HCT116 (cell line): ENCODE data around the gene MACROH2A1. TPM values are rescaled to one million over a fixed set of nuclear protein-coding genes. Genes with fewer than 3 reads are reported as not detected.

Experiments used
- ATAC-seq: fragments of 200-7000 bp; cut with Tn5 transposase; 2 replicates; pipeline ENCODE4 v1.9.1; 2020; ENCODE audit warnings: mild to moderate bottlenecking, moderate library complexity
- BruUV-seq: library from RNA; stranded (reverse); fragments of 400-500 nt; replicated peaks from 2 replicates; lab custom pipeline; 2021; lab: Mats Ljungman, UMichigan
- CTCF ChIA-PET: fragments of 300-600 bp; sonication (Branson Sonifier 250); formaldehyde crosslinking; loops from one replicate; lab custom pipeline; 2021; ENCODE audit warnings: antibody characterized with exemption; lab: Charles Lee
- POLR2A ChIA-PET: fragments of 300-600, 350-600 bp; sonication (Branson Sonifier 250); formaldehyde crosslinking; loops from one replicate; lab custom pipeline; 2021; ENCODE audit warnings: antibody characterized with exemption; lab: Charles Lee
- RAD21 ChIA-PET, 2 experiments: fragments of 300-600 bp; sonication (Branson Sonifier 250); formaldehyde crosslinking; loops; one replicate each; lab custom pipeline; 2023; ENCODE audit warnings: low total read pairs in 2 of 2; ENCODE audit not compliant: uncharacterized antibody in 2 of 2, unreplicated experiment in 2 of 2, low non-redundant PET in 1 of 2; lab: Charles Lee
- DNase-seq: peaks from one replicate; pipeline ENCODE4 v3.0.0-alpha.2; 2010; ENCODE audit warnings: low read depth, low spot score
- H2AFZ ChIP-seq: fragments of 200-600 bp; shearing (Covaris generic), sonication (generic); 2 replicates; pipeline ENCODE4 v1.6.1; 2017; ENCODE audit warnings: low read depth, mixed run types, mixed read lengths, antibody characterized with exemption, low read length; ENCODE audit not compliant: poor library complexity, severe bottlenecking
- H3K27ac ChIP-seq: 2 replicates; pipeline ENCODE4 v1.5.1; 2012; ENCODE audit warnings: low read depth, low read length
- H3K27me3 ChIP-seq: fragments of 200-600 bp; sonication (generic); 2 replicates; pipeline ENCODE4 v1.6.1; 2016; ENCODE audit warnings: mixed run types, low read length, mixed read lengths; ENCODE audit not compliant: insufficient read depth
- H3K36me3 ChIP-seq, 2 experiments: fragments of 200-500 bp in 1 of 2; fragments of 200-600 bp in 1 of 2; sonication (Bioruptor generic) in 1 of 2; sonication (generic) in 1 of 2; 2 replicates each; pipeline versions ENCODE4 v1.5.1 to v1.6.1; 2014 to 2016; ENCODE audit warnings: low read length in 2 of 2, inconsistent platforms in 1 of 2, mixed read lengths in 1 of 2, mixed run types in 1 of 2; ENCODE audit not compliant: insufficient read depth in 2 of 2, control insufficient read depth in 1 of 2
- H3K4me1 ChIP-seq, 2 experiments: fragments of 200-600 bp in 1 of 2; sonication (generic) in 1 of 2; 2 replicates each; pipeline versions ENCODE4 v1.5.1 to v1.6.1; 2012 to 2017; ENCODE audit warnings: low read length in 2 of 2, inconsistent platforms in 1 of 2, mild to moderate bottlenecking in 1 of 2, mixed read lengths in 1 of 2, mixed run types in 1 of 2, moderate library complexity in 1 of 2; ENCODE audit not compliant: insufficient read depth in 2 of 2, control insufficient read depth in 1 of 2
- H3K4me2 ChIP-seq: fragments of 200-600 bp; sonication (generic); 2 replicates; pipeline ENCODE4 v1.6.1; 2017; ENCODE audit warnings: mixed run types, low read length, mixed read lengths
- H3K4me3 ChIP-seq, 2 experiments: fragments of 200-600 bp in 1 of 2; sonication (generic) in 1 of 2; replicated peaks in 1 of 2; 2 replicates each; pipeline ENCODE4 v1.5.1; 2011 to 2016; ENCODE audit warnings: low read length in 2 of 2, control low read depth in 1 of 2, low read depth in 1 of 2, mild to moderate bottlenecking in 1 of 2, mixed read lengths in 1 of 2, mixed run types in 1 of 2
- H3K79me2 ChIP-seq: fragments of 200-600 bp; sonication (generic); 2 replicates; pipeline ENCODE4 v1.6.1; 2017; ENCODE audit warnings: mild to moderate bottlenecking, mixed run types, low read length, moderate library complexity, mixed read lengths; ENCODE audit not compliant: insufficient read depth
- H3K9ac ChIP-seq: fragments of 200-600 bp; sonication (generic); 2 replicates; pipeline ENCODE4 v1.6.1; 2016; ENCODE audit warnings: low read length, mixed read lengths
- H3K9me2 ChIP-seq: fragments of 200-600 bp; sonication (generic), shearing (Covaris generic); 2 replicates; pipeline ENCODE4 v1.6.1; 2017; ENCODE audit warnings: mixed run types, mild to moderate bottlenecking, moderate library complexity; ENCODE audit not compliant: insufficient read depth
- H3K9me3 ChIP-seq, 2 experiments: fragments of 200-500 bp in 1 of 2; fragments of 200-600 bp in 1 of 2; sonication (Bioruptor generic) in 1 of 2; sonication (generic) in 1 of 2; 2 replicates each; pipeline ENCODE4 v1.6.1; 2014 to 2017; ENCODE audit warnings: low read length in 2 of 2, mixed read lengths in 2 of 2, inconsistent platforms in 1 of 2, low read depth in 1 of 2, mild to moderate bottlenecking in 1 of 2, mixed run types in 1 of 2, moderate library complexity in 1 of 2; ENCODE audit not compliant: control insufficient read depth in 1 of 2, insufficient read depth in 1 of 2
- H4K20me1 ChIP-seq: fragments of 200-600 bp; sonication (generic), shearing (Covaris generic); 2 replicates; pipeline ENCODE4 v1.6.1; 2017; ENCODE audit warnings: mixed run types, mild to moderate bottlenecking, moderate library complexity; ENCODE audit not compliant: insufficient read depth
- CBX3 ChIP-seq: IDR thresholded peaks from 2 replicates; pipeline ENCODE4 v1.6.1; 2012; ENCODE audit warnings: low read depth
- CEBPB ChIP-seq: IDR thresholded peaks from 2 replicates; pipeline ENCODE4 v1.6.1; 2012; ENCODE audit warnings: low read depth
- EGR1 ChIP-seq: IDR thresholded peaks from 2 replicates; pipeline ENCODE4 v1.6.1; 2012; ENCODE audit warnings: low read depth
- ELF1 ChIP-seq: IDR thresholded peaks from 2 replicates; pipeline ENCODE4 v1.6.1; 2012; ENCODE audit warnings: low read depth, borderline replicate concordance
- EZH2 ChIP-seq: fragments of 200-600 bp; sonication (generic); IDR thresholded peaks from 2 replicates; pipeline ENCODE4 v1.6.1; 2017; ENCODE audit warnings: antibody characterized with exemption, mixed run types
- EZH2phosphoT487 ChIP-seq: fragments of 200-600 bp; IDR thresholded peaks from 2 replicates; pipeline ENCODE4 v1.6.1; 2018; ENCODE audit warnings: antibody characterized with exemption, borderline replicate concordance
- FOSL1 ChIP-seq: IDR thresholded peaks from 2 replicates; pipeline ENCODE4 v1.6.1; 2012; ENCODE audit warnings: low read depth
- POLR2A ChIP-seq: IDR thresholded peaks from 2 replicates; pipeline ENCODE4 v1.7.0; 2011; ENCODE audit warnings: borderline replicate concordance; ENCODE audit not compliant: insufficient read depth, insufficient read length; ENCODE audit errors: extremely low read depth
- RAD21 ChIP-seq: IDR thresholded peaks from 2 replicates; pipeline ENCODE4 v1.6.1; 2012; ENCODE audit warnings: low read depth, mild to moderate bottlenecking
- SP1 ChIP-seq: IDR thresholded peaks from 2 replicates; pipeline ENCODE4 v1.6.1; 2012; ENCODE audit warnings: low read depth
- YY1 ChIP-seq: IDR thresholded peaks from 2 replicates; pipeline ENCODE4 v1.6.1; 2011; ENCODE audit warnings: low read length, low read depth, moderate library complexity, mild to moderate bottlenecking; ENCODE audit not compliant: insufficient replicate concordance; ENCODE audit errors: extremely low read depth
- ZFX ChIP-seq: fragments of 450-650 bp; IDR thresholded peaks from 2 replicates; pipeline ENCODE4 v1.6.1; 2017
- ZNF274 ChIP-seq: fragments of 200-500 bp; sonication (Bioruptor generic); IDR thresholded peaks from 2 replicates; pipeline ENCODE4 v1.6.1; 2014; ENCODE audit warnings: mild to moderate bottlenecking, low read depth, low read length, inconsistent platforms
- intact Hi-C: fragments of 100-400 bp; cut with micrococcal nuclease; formaldehyde crosslinking; loops from 2 replicates; pipeline ENCODE4 v1.10.0; 2022
- total RNA-seq: library from RNA; stranded (reverse); gene quantifications from one replicate; pipeline ENCODE4 v1.2.1, GENCODE V29; 2021; ENCODE audit not compliant: unreplicated experiment
- TF ChIP-seq, protein P1 (sequence below): IDR thresholded peaks from 2 replicates; pipeline ENCODE4 v1.6.1; 2012
- TF ChIP-seq, protein P2 (sequence below), 3 experiments: fragments of 200-600 bp in 1 of 3; sonication (generic) in 1 of 3; IDR thresholded peaks in 2 of 3; conservative IDR thresholded peaks in 1 of 3; 2 replicates each; pipeline ENCODE4 v1.5.1; 2012 to 2017; ENCODE audit warnings: low read depth in 2 of 3, low read length in 2 of 3, antibody characterized with exemption in 1 of 3, borderline replicate concordance in 1 of 3, control low read depth in 1 of 3, mild to moderate bottlenecking in 1 of 3, mixed read lengths in 1 of 3, mixed run types in 1 of 3, moderate library complexity in 1 of 3; ENCODE audit not compliant: insufficient read depth in 1 of 3
- TF ChIP-seq, protein P3 (sequence below): IDR thresholded peaks from 2 replicates; pipeline ENCODE4 v1.6.1; 2011; ENCODE audit warnings: mild to moderate bottlenecking, low read length, moderate library complexity; ENCODE audit not compliant: insufficient replicate concordance; ENCODE audit errors: extremely low read depth
- TF ChIP-seq, protein P4 (sequence below): IDR thresholded peaks from 2 replicates; pipeline ENCODE4 v1.6.1; 2012
- TF ChIP-seq, protein P5 (sequence below): IDR thresholded peaks from 2 replicates; pipeline ENCODE4 v1.6.1; 2012; ENCODE audit warnings: low read depth

Gene MACROH2A1
- total RNA-seq, 1 experiment from 2014 or later = 218 TPM

DNA sequence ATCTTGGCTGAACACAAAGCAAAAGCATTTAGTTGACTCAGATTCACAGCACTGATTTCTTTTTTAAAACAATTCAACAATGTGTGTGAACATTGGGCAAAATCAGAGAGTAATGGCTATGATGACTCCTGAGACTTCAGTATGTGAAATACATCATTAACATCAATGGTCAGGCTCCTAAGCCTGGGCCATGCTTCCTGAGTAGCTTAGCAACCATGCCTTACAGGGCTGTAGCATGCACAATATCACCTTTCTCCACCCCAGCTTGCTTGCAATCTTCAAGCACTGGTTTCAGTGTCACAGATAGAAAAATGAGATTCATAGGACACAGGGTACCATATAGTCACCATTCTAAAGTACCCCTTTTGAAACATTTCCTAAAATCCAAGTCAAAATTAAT lies 41.3 kb downstream of the MACROH2A1 start:
- no peak overlapping the region for H3K4me2 ChIP-seq
- H3K79me2 ChIP-seq = peaks cover 30% of the 10 kb centered on the region; the same call in 1 of the 2 replicates
- intact Hi-C loops = no loop called here
- no peak overlapping the region for H3K9ac ChIP-seq
- RAD21 ChIA-PET = no interaction called here
- no peak for TF ChIP-seq SP1
- TF ChIP-seq EZH2phosphoT487 = no peak
- TF ChIP-seq CBX3 = no peak
- TF ChIP-seq EZH2 = no peak
- TF ChIP-seq, protein P1, sequence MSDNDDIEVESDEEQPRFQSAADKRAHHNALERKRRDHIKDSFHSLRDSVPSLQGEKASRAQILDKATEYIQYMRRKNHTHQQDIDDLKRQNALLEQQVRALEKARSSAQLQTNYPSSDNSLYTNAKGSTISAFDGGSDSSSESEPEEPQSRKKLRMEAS = no peak
- no peak for TF ChIP-seq ELF1
- TF ChIP-seq FOSL1 = no peak
- no peak for TF ChIP-seq ZFX
- TF ChIP-seq, protein P2, sequence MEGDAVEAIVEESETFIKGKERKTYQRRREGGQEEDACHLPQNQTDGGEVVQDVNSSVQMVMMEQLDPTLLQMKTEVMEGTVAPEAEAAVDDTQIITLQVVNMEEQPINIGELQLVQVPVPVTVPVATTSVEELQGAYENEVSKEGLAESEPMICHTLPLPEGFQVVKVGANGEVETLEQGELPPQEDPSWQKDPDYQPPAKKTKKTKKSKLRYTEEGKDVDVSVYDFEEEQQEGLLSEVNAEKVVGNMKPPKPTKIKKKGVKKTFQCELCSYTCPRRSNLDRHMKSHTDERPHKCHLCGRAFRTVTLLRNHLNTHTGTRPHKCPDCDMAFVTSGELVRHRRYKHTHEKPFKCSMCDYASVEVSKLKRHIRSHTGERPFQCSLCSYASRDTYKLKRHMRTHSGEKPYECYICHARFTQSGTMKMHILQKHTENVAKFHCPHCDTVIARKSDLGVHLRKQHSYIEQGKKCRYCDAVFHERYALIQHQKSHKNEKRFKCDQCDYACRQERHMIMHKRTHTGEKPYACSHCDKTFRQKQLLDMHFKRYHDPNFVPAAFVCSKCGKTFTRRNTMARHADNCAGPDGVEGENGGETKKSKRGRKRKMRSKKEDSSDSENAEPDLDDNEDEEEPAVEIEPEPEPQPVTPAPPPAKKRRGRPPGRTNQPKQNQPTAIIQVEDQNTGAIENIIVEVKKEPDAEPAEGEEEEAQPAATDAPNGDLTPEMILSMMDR (IDR thresholded peaks at IDR 0.05 in 2 of 3, conservative IDR thresholded peaks at IDR 0.05 in 1 of 3; ENCODE audit: borderline replicate concordance in 1 of 3, insufficient read depth in 1 of 3, low read depth in 2 of 3, low read length in 2 of 3) = no peak
- TF ChIP-seq, protein P3, sequence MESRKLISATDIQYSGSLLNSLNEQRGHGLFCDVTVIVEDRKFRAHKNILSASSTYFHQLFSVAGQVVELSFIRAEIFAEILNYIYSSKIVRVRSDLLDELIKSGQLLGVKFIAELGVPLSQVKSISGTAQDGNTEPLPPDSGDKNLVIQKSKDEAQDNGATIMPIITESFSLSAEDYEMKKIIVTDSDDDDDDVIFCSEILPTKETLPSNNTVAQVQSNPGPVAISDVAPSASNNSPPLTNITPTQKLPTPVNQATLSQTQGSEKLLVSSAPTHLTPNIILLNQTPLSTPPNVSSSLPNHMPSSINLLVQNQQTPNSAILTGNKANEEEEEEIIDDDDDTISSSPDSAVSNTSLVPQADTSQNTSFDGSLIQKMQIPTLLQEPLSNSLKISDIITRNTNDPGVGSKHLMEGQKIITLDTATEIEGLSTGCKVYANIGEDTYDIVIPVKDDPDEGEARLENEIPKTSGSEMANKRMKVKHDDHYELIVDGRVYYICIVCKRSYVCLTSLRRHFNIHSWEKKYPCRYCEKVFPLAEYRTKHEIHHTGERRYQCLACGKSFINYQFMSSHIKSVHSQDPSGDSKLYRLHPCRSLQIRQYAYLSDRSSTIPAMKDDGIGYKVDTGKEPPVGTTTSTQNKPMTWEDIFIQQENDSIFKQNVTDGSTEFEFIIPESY = no peak
- no peak for TF ChIP-seq RAD21
- no peak for TF ChIP-seq CEBPB
- TF ChIP-seq, protein P4, sequence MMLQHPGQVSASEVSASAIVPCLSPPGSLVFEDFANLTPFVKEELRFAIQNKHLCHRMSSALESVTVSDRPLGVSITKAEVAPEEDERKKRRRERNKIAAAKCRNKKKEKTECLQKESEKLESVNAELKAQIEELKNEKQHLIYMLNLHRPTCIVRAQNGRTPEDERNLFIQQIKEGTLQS = no peak
- no peak for TF ChIP-seq ZNF274
- no peak for TF ChIP-seq EGR1
- TF ChIP-seq YY1 = no peak
- TF ChIP-seq, protein P5, sequence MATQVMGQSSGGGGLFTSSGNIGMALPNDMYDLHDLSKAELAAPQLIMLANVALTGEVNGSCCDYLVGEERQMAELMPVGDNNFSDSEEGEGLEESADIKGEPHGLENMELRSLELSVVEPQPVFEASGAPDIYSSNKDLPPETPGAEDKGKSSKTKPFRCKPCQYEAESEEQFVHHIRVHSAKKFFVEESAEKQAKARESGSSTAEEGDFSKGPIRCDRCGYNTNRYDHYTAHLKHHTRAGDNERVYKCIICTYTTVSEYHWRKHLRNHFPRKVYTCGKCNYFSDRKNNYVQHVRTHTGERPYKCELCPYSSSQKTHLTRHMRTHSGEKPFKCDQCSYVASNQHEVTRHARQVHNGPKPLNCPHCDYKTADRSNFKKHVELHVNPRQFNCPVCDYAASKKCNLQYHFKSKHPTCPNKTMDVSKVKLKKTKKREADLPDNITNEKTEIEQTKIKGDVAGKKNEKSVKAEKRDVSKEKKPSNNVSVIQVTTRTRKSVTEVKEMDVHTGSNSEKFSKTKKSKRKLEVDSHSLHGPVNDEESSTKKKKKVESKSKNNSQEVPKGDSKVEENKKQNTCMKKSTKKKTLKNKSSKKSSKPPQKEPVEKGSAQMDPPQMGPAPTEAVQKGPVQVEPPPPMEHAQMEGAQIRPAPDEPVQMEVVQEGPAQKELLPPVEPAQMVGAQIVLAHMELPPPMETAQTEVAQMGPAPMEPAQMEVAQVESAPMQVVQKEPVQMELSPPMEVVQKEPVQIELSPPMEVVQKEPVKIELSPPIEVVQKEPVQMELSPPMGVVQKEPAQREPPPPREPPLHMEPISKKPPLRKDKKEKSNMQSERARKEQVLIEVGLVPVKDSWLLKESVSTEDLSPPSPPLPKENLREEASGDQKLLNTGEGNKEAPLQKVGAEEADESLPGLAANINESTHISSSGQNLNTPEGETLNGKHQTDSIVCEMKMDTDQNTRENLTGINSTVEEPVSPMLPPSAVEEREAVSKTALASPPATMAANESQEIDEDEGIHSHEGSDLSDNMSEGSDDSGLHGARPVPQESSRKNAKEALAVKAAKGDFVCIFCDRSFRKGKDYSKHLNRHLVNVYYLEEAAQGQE = no peak
- no peak for TF ChIP-seq POLR2A
- TF ChIP-seq, all 23 proteins: peak for 0
- H3K27ac ChIP-seq = no peak overlapping the region
- no peaks in the 10 kb centered on the region for H3K27me3 ChIP-seq
- ChIA-PET POLR2A (no interaction called here), CTCF (no interaction called here)
- no peak overlapping the region for H3K4me3 ChIP-seq
- H2AFZ ChIP-seq = no peak overlapping the region
- BruUV-seq = no TSS peak
- no peaks in the 10 kb centered on the region for H3K4me1 ChIP-seq
- H4K20me1 ChIP-seq = no peaks in the 10 kb centered on the region
- no peak for DNase-seq
- H3K36me3 ChIP-seq = peaks cover 19 to 37% of the 10 kb centered on the region in 2 experiments
- no peak for ATAC-seq
- H3K9me2 ChIP-seq = no peaks in the 10 kb centered on the region
- no peaks in the 10 kb centered on the region for H3K9me3 ChIP-seq
